ENCODE results near the gene DPF1.

DPF1 gene

GRCh38 chr19:38206006-38206745, 17.8 kb downstream of the DPF1 start:
- no peak for DNase-seq (ENCODE audit: low read depth)
- no peak overlapping the region for H3K4me3 ChIP-seq (ENCODE audit: low read depth, low read length)
- no peak for TF ChIP-seq CTCF (IDR thresholded peaks at IDR 0.05; ENCODE audit: insufficient read depth, low read depth, low read length, missing control alignments)

GRCh38 chr19:38204728-38205127, 19.3 kb downstream of the DPF1 start:
- TF ChIP-seq CTCF (IDR thresholded peaks at IDR 0.05; ENCODE audit: insufficient read depth, low read depth, low read length, missing control alignments) = no peak
- DNase-seq (ENCODE audit: low read depth) = no peak
- no peak overlapping the region for H3K4me3 ChIP-seq (ENCODE audit: low read depth, low read length)

- DNase-seq (ENCODE audit: low read depth) = no peak
- no peak overlapping the region for H3K4me3 ChIP-seq (ENCODE audit: low read depth, low read length)
- no peak for TF ChIP-seq CTCF (IDR thresholded peaks at IDR 0.05; ENCODE audit: insufficient read depth, low read depth, low read length, missing control alignments)
Observed at GRCh38 chr19:38204096-38204495, 19.9 kb downstream of the DPF1 start.

- TF ChIP-seq CTCF (IDR thresholded peaks at IDR 0.05; ENCODE audit: insufficient read depth, low read depth, low read length, missing control alignments) = no peak
- no peak for DNase-seq (ENCODE audit: low read depth)
- no peak overlapping the region for H3K4me3 ChIP-seq (ENCODE audit: low read depth, low read length)
Observed at GRCh38 chr19:38203197-38203596, 20.8 kb downstream of the DPF1 start.

- DNase-seq (ENCODE audit: low read depth) = no peak
- TF ChIP-seq CTCF (IDR thresholded peaks at IDR 0.05; ENCODE audit: insufficient read depth, low read depth, low read length, missing control alignments) = no peak
Observed at GRCh38 chr19:38202504-38202903, 21.5 kb downstream of the DPF1 start.

GRCh38 chr19:38201731-38202130, 22.3 kb downstream of the DPF1 start:
- TF ChIP-seq CTCF (IDR thresholded peaks at IDR 0.05; ENCODE audit: insufficient read depth, low read depth, low read length, missing control alignments) = no peak
- no peak for DNase-seq (ENCODE audit: low read depth)
- H3K4me3 ChIP-seq (ENCODE audit: low read depth, low read length) = no peak overlapping the region

More at GRCh38 chr19:38202504-38202903, 21.5 kb downstream of the DPF1 start:
- no peak overlapping the region for H3K4me3 ChIP-seq (ENCODE audit: low read depth, low read length)

GRCh38 chr19:38199340-38199739, 24.7 kb downstream of the DPF1 start:
- H3K4me3 ChIP-seq (ENCODE audit: low read depth, low read length) = no peak overlapping the region
- DNase-seq (ENCODE audit: low read depth) = no peak
- no peak for TF ChIP-seq CTCF (IDR thresholded peaks at IDR 0.05; ENCODE audit: insufficient read depth, low read depth, low read length, missing control alignments)
